GM21390 (cell line): Measurements from ENCODE around the gene EXOC3L1.

Source experiments
- ATAC-seq: cut with Tn5 transposase; IDR thresholded peaks from one replicate; pipeline ENCODE4 v1.9.1; 2021; ENCODE audit not compliant: unreplicated experiment

EXOC3L1 gene

DNA sequence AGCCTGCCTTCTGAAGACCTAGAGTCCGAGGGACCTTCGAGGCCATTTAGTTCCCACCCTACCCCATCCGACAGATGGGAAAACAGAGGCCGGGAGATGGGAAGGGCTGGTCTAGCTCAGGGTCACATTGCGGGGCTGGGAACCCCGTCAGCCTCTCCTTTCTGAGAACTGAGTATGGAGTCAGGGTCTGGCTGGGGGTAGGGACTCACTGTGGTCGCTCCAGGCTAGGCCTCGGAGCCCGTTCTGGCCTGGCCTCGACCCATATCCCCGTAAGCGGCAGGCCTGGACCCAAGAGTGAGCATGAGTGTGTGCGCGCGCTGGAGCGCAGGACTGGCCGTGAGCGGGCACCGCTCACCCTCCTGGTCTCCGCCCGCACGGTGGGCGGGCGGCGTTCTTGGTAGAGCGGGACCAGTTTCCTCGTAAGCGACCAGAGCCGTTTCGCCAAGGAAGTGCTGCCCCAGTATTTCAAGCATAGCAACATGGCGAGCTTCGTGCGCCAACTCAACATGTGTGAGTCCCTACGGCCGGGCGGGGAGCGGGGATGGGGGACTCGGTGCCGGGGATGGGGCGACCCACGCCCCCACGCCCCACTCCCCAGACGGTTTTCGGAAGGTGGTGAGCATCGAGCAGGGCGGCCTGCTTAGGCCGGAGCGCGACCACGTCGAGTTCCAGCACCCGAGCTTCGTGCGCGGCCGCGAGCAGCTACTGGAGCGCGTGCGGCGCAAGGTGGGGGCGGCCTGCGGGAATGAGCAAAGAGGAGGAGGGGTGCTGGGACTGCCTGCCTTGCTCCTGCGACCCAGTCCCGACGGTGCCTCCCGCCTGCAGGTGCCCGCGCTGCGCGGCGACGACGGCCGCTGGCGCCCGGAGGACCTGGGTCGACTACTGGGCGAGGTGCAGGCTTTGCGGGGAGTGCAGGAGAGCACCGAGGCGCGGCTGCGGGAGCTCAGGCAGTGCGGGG, 24.5 kb downstream of the EXOC3L1 start:
- no peak for ATAC-seq

DNA sequence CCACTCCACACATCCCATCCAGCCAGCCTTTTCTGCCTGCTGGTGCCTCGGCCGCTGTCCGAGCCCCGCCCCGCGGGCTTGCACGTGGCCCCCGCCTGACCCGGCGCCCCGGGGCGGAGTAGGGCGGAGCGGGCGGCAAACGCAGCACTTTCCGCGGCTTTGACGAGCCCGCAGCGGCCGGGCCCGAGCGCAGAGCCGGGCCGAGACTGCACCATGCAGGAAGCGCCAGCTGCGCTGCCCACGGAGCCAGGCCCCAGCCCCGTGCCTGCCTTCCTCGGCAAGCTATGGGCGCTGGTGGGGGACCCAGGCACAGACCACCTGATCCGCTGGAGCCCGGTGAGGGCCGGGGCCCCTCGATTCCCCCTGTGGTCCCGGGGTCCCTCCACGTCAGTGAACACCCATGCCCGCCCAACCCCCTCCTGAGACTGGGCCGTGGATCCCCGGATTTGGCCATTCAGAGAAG, 25.3 kb downstream of the EXOC3L1 start, which contains the start of gene HSF4:
Gene HSF4 (plus strand): TSS at position 147 of the 463 bp plus-strand sequence. CDS start 67 bp downstream, at position 214.
- ATAC-seq, result no peak

DNA sequence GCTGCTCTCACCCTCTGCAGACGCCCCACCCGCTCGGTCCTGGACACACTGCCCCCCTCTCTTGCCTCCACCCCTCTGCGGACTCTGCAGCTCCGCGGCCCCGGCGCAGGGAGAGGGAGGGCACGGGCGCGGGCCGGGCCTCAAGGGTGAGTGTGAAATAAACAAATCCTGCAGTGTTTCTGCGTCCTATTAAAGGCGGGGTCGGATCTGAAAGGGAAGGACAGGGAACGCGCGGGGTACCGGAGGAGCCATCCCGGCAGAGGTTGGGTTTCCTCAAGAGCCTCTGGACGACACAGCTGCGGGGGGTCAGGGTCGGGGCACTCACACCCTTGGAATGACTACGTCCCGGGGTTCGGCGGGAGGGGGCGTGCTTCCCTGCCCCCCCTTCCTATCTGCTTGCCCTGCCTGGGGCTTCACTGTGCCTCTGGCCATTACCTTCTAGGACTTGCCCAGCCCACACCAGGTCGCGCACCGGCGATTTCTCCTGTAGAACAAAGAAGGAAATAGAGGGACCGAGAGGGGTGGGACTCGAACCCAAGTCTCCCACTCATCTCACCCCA, 25.9 kb downstream of the EXOC3L1 start:
- no peak for ATAC-seq

DNA sequence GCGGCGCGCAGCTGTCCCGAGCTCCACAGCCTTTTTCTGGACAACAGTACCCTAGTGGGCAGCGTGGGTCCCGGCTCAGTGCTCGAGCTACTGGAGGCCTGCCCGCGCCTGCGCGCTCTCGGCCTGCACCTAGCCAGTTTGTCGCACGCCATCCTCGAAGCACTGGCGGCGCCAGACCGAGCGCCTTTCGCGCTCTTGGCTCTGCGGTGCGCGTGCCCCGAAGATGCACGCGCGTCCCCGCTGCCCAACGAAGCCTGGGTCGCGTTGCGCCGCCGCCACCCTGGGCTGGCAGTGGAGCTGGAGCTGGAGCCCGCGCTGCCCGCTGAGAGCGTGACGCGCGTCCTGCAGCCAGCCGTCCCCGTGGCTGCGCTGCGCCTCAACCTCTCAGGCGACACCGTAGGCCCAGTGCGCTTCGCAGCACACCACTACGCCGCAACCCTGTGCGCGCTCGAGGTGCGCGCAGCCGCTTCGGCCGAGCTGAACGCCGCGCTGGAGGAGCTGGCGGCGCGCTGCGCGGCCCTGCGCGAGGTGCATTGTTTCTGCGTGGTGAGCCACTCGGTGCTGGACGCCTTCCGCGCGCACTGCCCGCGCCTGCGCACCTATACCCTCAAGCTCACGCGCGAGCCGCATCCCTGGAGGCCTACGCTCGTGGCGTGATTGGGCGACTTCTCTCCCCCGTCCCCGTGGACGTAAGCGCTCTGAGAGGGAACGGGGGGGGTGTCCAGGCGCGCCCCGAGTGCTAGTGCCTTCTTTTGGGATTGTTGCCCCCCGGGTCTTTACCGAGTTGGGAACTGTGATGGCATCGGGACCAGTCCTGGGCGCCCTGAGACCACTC, 26.6 kb downstream of the EXOC3L1 start:
- ATAC-seq, result no peak

DNA sequence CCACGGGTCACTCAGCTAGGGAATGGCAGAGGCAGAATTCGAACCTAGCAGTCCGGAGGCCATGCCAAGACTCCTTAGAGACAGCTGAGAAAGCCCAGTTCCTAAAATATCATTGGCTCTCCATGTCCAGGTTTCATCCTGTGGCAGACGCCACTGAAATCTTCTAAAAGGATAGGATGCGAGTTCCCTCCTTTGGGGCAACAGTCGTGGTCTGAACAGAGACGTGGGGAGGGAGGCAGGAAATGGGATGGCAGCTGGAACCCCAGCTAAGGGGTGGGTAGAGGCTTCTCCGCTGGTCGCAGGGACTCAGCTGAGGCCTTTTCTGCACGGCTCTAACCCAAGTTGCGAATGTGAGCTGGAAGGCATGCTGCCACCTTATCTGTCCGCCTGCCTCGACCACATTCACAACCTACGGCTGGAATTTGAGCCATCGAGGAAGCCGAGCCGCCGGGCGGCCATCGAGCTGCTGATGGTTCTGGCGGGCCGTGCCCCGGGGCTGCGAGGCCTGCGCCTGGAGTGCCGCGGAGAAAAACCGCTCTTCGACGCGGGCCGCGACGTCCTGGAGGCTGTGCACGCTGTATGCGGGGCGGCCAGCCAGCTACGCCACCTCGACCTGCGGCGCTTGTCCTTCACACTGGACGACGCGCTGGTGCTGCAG, 27.3 kb downstream of the EXOC3L1 start:
- no peak for ATAC-seq

DNA sequence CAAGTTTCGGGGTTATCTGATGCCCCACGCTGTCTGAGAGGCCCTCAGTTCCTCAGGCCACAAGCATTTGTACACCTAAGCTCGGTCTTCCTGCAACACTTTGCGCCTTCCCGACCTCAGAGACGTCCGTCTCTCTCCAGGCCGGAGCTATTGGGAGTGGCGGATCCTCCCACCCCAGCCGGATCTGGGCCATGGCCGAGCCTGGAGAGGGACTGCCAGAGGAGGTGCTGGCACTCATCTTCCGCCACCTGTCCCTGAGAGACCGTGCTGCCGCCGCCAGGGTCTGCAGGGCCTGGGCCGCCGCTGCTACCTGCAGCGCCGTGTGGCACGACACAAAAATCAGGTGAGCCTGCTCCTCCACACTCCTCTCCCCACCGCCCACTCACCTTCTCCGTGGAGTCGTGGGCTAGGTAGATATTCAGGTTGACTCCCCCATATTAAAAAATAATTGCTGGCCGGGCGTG, 28.3 kb downstream of the EXOC3L1 start:
- no peak for ATAC-seq

DNA sequence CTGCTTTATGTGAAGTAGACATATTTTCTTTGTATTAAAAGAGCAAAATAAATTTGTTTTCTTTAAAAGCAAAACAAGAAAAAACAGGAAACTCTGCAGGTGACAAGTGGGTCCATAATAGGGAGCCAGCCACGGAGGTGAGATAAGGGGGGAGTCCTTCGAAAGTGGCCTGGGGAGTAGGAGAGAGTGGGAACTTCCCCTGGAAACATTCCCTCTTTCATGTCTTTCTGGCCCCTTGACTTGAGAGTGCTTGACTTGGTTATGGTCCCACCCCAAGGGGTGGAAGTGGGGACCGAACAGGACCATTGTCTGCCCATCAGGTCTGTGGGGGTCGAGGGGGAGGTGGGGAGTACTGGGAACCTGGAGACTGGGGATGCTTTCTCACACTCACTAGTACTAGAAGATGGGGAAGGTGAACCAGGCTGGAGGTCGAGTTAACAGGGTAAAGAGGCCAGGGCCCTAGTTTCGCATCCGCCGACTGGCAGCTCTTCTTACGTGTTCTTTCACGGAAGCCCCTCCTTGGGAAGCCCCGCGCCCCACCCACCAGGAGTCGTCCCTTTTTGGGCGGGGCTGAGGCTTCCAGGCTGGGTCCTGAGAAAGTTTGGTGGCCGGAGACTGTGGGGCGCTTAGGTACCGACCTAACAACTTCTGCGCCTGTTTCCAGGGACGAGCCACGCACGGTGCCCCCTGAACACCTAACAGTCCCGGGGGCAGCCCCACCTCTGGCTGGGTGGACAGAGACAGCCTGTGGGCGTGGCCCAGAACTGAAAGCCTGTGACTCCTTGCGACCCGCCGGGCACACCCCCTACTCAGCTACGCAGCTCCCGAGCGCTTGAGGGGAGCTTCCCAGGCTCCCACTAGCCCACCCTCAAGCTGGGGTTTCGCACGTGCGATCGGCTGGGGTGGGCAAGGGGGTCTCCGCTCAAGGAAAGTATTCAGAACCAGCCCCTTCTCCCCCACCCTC, 31.0 kb downstream of the EXOC3L1 start:
- peak; percentile 34 for ATAC-seq

DNA sequence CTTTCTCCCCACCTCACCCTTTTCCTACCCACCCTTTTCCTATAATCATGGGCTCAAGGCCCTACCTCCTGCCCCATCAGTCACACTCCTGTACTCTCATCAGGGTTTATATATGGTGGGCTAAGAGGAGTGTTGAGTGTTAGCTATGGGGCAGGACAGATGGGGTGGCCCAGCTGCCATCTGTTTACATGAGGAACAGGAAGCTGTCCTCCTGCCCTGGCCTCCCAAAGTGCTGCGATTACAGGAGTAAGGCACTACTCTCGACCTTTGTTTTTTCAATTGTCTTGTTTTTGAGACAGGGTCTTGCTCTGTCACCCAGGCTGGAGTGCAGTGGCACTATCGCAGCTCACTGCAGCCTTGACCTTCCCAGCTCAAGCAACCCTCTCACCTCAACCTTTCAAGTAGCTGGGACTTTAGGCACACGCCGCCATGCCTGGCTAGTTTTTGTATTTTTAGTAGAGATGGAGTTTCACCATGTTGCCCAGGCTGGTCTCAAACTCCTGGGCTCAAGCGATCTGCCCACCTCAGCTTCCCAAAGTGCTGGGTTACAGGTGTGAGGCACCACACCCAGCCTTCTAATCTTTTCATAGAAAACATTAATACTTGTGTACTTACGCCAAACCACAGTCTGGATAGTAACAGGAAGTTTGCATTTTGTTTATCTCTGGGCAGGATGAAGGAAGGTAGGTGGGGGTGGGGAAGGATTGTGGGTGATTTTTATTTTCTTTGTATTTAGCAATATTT, 31.9 kb downstream of the EXOC3L1 start:
- no peak for ATAC-seq

DNA sequence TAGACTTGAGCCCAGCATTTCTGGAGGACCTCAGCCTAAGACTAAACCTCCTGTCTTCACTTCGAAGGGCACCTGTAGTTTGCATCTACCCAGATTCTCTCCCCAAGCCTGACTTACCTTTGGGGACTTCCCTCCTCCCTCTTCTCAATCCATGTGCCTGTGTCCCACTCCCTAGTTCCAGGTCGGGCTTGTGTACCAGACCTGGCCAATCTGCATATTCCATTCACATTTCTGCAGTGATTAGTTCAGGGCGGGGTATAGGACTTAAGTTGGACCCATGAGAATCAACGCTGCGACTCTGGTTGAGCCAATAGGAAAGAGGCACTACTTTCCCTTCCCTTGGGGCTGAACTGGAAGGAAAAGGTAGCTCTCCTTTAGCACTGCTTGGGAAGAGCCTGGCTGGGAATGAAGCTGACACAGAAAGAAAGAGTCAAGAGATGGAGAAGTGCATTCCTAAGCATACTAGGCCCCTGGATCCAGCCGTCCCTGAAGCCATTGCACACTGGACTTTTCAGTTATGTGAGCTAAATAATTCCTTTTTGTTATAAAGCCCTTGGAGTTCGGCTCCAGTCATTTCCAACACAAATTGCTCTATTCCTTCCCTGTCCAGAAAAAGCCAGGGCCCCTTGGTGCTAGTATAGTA, 32.7 kb downstream of the EXOC3L1 start:
- ATAC-seq, result no peak

DNA sequence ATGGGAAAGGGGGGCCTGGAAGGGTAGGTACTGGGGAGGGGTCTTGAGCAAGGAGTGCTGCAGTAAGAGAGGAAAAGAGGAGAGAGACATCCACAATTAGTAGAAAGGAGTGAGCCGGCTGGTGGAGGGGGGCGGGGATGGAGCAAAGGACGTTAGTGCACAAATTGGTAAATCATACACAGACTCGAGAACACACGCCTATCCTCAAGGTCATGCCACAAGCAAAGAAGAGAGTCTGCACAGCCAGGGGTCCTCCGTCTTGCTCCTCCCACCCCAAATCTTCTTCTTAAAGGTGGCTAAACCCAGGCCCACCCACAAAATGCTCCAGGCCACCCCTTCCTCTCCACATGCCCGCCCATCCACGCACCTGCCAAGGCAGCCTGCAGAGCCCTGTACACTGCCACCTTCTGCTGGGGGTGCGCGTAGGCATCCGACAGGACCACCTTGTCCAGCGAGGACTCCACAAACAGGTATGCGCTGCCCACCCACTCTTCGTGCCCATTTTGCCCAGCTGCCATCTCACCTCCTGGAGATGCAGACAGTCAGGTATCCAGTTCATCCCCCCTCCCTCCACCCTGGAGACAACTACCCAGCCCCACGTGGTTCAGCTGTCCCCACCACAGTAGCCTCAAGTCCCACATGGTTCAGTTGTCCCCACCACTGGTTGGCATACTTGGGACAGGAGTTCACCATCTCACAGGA, 33.6 kb downstream of the EXOC3L1 start:
- ATAC-seq, result no peak

DNA sequence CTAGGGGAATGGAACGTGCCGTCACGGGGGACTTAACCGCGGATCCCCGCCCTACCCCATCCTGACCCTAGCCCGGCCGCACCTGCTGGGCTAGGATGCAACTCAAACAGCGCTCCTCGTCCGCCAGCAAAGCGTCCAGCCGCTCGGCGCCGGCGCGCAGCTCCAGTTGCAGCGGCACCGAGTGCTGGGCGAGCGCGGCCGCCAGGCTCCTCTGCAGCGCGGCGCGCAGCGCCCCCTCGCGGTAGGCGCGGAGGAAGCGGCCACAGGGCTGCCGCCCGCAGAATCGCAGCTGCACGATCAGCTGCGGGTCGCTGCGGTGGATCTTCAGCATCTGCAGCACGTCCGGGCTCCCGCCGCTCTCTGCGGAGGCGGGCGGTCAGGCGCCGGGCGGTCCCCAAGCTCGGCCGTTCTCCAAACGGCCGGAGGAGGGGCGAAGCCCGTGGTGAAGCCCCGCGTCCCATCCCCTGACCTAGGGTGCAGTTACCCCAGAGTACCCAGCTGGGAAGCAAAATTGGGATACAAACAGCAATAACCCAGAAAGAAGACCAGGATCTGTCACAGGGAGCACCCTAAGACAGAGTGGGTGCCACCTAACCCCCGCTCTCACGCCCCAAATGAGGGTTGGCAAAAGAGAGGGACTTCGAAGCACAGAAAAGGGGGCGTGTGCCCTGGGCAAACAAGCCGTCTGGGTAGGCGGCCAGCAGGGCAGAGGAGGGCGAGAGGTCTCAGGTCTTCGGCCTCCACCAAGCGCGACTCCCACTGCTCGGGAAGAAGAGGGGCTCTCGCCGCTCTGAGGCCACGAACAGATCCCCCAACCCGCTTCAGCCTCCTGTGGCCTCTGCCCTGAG, 34.4 kb downstream of the EXOC3L1 start:
- no peak for ATAC-seq

DNA sequence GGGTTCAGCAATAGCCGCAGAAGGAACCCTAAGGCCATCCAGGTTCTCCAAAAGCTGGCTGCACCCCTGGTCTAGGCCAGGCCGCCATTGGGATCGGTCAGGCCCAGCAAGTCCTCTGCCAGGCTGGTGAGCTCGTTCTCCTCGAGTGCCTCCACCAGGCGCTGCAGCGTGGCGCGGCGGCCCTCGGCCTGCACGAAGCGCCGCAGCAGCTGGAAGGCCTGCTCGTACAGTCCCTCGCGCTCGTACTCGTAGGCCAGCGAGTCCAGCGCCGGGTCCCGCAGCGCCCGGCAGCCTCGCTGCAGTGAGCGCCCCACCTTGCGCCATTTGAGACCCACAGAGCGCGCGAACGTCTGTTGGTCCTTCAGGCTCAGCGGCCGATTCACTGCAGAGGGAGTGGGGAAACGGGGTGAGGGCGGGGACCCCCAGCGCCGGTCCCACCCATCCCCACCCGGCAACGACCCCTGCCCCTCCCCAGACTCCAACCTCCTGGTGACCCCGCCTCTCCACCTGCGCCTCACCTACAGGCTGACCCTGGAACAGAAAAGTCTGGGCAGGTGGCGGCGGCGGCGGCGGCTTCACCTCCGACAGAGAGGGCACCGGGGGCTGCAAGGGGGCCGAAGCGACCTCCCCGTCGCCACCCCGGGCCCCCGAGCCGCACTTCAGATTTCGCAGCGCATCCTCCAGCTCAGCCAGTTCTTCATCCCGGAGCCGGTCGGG, 35.2 kb downstream of the EXOC3L1 start:
- ATAC-seq, result no peak

DNA sequence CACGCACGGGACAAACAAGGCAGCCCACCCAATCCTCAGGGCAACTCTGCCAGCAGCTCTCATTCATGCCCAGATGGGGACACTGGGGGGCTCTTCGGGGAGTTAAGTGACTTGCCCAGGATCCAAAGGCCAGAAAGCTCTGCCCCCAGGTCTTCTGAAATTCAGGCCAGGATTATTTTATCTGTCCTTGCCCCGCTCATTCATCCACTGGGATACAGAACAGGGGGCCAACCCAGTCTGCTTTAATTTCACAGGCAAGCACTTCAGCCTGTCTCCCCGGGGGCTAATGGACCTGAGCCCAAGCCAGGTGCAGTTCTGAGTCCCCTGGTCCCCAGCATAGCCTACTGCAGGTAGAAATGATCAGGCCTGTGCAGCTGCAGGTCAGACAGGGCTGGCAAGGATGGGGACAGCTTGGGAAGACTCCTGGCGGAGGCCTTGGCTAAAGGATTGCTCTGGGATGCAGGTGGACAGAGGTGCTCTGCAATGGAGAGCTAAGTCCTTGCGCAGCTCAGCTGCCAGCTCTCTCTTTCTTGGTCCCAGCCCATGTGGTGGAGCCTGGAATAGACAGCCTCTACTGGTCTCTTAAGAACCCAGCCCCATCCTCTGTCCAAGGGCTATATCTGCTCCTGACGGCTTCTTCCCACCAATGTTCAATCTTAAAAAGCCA, 38.4 kb downstream of the EXOC3L1 start:
- no peak for ATAC-seq

DNA sequence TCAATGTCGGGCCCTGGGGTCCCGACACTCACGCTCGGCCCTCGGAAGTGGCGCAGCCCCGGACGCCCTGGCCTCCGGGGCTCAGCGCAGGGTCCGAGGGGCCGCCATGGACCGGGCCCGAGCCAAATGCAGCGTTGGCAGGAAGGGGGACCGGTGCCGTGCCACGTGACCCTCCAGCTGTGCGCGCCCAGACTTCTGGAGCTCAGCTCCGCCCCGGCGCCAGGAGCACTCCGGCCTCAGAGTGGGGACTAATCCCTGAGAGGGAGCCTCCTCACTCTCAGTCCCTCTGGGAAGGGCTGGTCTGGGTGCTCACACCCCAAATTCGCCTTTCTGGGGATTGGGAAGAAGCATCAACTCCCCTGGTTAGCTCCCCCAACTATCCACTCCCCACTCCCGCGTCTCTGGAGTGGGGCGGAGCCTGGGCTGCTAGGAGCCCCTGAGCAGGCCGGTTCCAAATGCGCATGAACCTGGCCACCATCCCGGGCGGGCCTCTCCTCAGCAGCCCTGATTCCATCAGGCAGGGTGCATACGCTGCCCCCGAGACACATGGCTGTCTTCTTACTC, 39.0 kb downstream of the EXOC3L1 start, which contains the start of gene B3GNT9:
Gene B3GNT9 (minus strand): TSS at position 166 of the 564 bp plus-strand sequence. CDS start 513 bp downstream, outside the sequence.
- peak; percentile 70 for ATAC-seq
